Kidney (tissue), 14 donors: ENCODE results near the gene ZNHIT2. TPM values are rescaled to one million over a fixed set of nuclear protein-coding genes. Genes with fewer than 3 reads are reported as not detected.

Experiments used
- DNase-seq, 5 donors: peaks; one replicate each; pipeline ENCODE4 v3.0.0-alpha.2; 2013 to 2020
- FAIRE-seq: peaks from 2 replicates; lab custom pipeline; 2012; peaks lifted over from hg19 to GRCh38; lab: Jason Lieb, UNC
- H3K27ac ChIP-seq, 2 donors: one replicate each; pipeline ENCODE4 v1.7.0; 2013; ENCODE audit warnings: low read depth in 2 of 2, low read length in 2 of 2, inconsistent platforms in 1 of 2
- H3K27me3 ChIP-seq: one replicate; pipeline ENCODE4 v1.7.1; 2013; ENCODE audit warnings: low read length, inconsistent platforms; ENCODE audit not compliant: control insufficient read depth, insufficient read depth
- H3K36me3 ChIP-seq, 3 donors: one replicate each; pipeline versions ENCODE4 v1.7.0 to v1.7.1; 2013; ENCODE audit warnings: low read length in 3 of 3, control low read depth in 1 of 3, inconsistent platforms in 1 of 3; ENCODE audit not compliant: insufficient read depth in 3 of 3, control insufficient read depth in 2 of 3
- H3K4me1 ChIP-seq, 3 donors: one replicate each; pipeline versions ENCODE4 v1.7.0 to v1.7.1; 2013; ENCODE audit warnings: low read length in 3 of 3, inconsistent platforms in 1 of 3, low read depth in 1 of 3; ENCODE audit not compliant: control insufficient read depth in 2 of 3, insufficient read depth in 2 of 3
- H3K4me3 ChIP-seq, 3 donors: one replicate each; pipeline versions ENCODE4 v1.7.0 to v1.8.1; 2013; ENCODE audit warnings: low read length in 3 of 3, control low read depth in 1 of 3, inconsistent platforms in 1 of 3
- H3K9ac ChIP-seq, 3 donors: one replicate each; pipeline versions ENCODE4 v1.7.0 to v1.7.1; 2013; ENCODE audit warnings: low read length in 3 of 3, control low read depth in 1 of 3, inconsistent platforms in 1 of 3
- H3K9me3 ChIP-seq, 3 donors: one replicate each; pipeline versions ENCODE4 v1.7.0 to v1.7.1; 2013; ENCODE audit warnings: low read length in 3 of 3, control low read depth in 1 of 3, inconsistent platforms in 1 of 3; ENCODE audit not compliant: control insufficient read depth in 2 of 3, insufficient read depth in 1 of 3
- intact Hi-C: fragments of 100-400 bp; cut with DNase I; formaldehyde crosslinking; loops from one replicate; pipeline ENCODE4 v1.11.1; 2022
- polyA plus RNA-seq: library from polyadenylated mRNA; stranded (reverse); fragments of 350-450 nt; fragmentation: Illumina TruSeq; extraction: RNeasy Lipid Tissue Mini Kit (QIAGEN cat#74804); gene quantifications from one replicate; pipeline ENCODE4 v1.2.3, GENCODE V29; 2014; ENCODE audit warnings: low read depth, low replicate concordance; ENCODE audit not compliant: insufficient read depth
- total RNA-seq: library from RNA; stranded (reverse); fragmentation: NEBNext Ultra II Directional; extraction: Animal tissue kit (Norgen Biotek cat#: 25700); gene quantifications from one replicate; pipeline ENCODE4 v1.2.1, GENCODE V29; 2021
- TF ChIP-seq, protein P1 (sequence below): IDR thresholded peaks from 3 replicates; pipeline ENCODE4 v1.5.1; 2012; ENCODE audit warnings: mild to moderate bottlenecking, moderate library complexity, borderline replicate concordance; ENCODE audit not compliant: insufficient read depth; ENCODE audit errors: extremely low read depth
- donor health status: control.
- donor health status: control.
- donor health status: control.
- donor health status: control.
- donor health status: control.
- donor health status: DM: yes; HTN: yes; CAD: no.
- donor health status: Normal renal cell carcinoma (clear cell type).

The ZNHIT2 gene
- total and polyA plus RNA-seq, 2 donors from 2014 or later, result 14.0 to 21.1 TPM

DNA sequence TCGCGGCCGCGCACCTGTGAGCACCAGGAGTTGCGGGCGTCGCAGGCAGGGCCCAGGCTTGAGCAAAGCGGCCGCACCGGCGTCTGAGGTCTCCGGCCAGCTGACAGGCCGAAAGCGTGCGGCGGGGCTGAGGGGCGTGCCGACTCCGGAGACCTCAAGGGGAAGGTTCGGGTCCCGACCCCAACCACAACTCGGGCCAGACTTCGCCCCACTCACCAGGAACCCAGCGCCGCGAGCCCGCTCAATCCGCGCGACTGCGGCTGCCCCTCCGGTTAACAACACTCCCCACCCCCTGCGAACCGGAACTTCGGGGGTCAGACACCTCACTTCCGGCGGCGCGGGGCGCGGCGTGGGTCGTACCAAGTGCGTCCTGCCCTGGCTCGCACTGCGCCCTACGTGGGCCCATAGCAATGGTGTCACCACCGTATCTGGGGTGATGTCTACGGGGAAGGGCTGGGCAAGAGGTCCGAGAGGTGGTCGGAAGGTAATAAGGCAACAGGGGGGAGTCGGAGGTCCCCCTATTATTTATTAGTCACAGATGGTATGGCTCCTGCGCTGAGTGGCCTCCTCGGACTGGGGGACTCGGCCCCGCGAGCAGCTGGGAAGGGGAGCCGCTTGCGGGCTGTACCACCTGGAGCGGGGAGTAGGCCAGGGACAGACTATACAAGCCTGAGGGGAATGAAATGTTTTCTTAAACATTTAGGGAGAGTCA, 16.9 kb upstream of the ZNHIT2 start, which contains the start of gene SYVN1:
Gene SYVN1, minus strand, starts transcription at position 280 of the 712 bp plus-strand sequence. CDS start 918 bp downstream, outside the sequence.
- Histone ChIP-seq H3K27ac (peak within 1 kb of the TSS; percentile 99), H3K4me1 (peaks cover 3 to 22% (median 15%) of the 10 kb centered on the region in 3 donors), H3K9me3 (no peaks in the 10 kb centered on the region), H3K27me3 (no peaks in the 10 kb centered on the region), H3K4me3 (peak within 1 kb of the TSS; percentile 85 to 94 (median 92)), H3K36me3 (peaks cover 0 to 29% (median 14%) of the 10 kb centered on the region in 3 donors), H3K9ac (peak within 1 kb of the TSS; percentile 57 to 99 (median 86))
- TF ChIP-seq, protein P1, sequence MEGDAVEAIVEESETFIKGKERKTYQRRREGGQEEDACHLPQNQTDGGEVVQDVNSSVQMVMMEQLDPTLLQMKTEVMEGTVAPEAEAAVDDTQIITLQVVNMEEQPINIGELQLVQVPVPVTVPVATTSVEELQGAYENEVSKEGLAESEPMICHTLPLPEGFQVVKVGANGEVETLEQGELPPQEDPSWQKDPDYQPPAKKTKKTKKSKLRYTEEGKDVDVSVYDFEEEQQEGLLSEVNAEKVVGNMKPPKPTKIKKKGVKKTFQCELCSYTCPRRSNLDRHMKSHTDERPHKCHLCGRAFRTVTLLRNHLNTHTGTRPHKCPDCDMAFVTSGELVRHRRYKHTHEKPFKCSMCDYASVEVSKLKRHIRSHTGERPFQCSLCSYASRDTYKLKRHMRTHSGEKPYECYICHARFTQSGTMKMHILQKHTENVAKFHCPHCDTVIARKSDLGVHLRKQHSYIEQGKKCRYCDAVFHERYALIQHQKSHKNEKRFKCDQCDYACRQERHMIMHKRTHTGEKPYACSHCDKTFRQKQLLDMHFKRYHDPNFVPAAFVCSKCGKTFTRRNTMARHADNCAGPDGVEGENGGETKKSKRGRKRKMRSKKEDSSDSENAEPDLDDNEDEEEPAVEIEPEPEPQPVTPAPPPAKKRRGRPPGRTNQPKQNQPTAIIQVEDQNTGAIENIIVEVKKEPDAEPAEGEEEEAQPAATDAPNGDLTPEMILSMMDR, result no peak
- intact Hi-C loops, result no loop called here
- DNase-seq, result peak; percentile 90 to 97 (median 95)
- no peak for FAIRE-seq

DNA sequence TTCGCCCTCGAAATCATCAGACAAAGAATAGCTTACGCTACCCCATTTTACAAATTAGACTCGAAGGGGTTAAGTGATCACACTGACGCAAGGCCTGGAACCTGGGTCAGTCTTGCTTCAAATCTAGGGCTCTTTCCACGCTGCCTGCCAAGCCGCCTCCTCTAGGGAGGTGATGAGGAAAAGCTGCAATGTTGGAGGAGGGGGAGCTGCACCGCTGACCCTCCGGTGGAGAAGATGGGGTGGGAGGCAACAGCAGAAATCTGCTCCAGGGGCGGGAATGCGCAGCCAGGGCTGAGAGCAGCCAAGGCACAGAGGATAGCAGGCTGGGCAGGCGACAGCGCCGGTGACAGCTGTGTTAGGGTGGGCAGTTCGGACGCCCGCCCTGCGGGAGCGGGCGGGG, 16.2 kb upstream of the ZNHIT2 start:
- Histone ChIP-seq H3K27me3 (no peaks in the 10 kb centered on the region), H3K4me1 (peaks cover 3 to 22% (median 15%) of the 10 kb centered on the region in 3 donors), H3K27ac (peak overlapping the region; percentile 99), H3K36me3 (peaks cover 4 to 35% (median 17%) of the 10 kb centered on the region in 3 donors), H3K9me3 (no peaks in the 10 kb centered on the region), H3K9ac (peak overlapping the region; percentile 57 to 99 (median 86)), H3K4me3 (peak overlapping the region; percentile 85 to 94 (median 92))
- FAIRE-seq (no peak), DNase-seq (peak in 4 of 5 donors; percentile 11 to 81 (median 31))
- TF ChIP-seq, protein P1, result no peak
- intact Hi-C loops, result no loop called here

DNA sequence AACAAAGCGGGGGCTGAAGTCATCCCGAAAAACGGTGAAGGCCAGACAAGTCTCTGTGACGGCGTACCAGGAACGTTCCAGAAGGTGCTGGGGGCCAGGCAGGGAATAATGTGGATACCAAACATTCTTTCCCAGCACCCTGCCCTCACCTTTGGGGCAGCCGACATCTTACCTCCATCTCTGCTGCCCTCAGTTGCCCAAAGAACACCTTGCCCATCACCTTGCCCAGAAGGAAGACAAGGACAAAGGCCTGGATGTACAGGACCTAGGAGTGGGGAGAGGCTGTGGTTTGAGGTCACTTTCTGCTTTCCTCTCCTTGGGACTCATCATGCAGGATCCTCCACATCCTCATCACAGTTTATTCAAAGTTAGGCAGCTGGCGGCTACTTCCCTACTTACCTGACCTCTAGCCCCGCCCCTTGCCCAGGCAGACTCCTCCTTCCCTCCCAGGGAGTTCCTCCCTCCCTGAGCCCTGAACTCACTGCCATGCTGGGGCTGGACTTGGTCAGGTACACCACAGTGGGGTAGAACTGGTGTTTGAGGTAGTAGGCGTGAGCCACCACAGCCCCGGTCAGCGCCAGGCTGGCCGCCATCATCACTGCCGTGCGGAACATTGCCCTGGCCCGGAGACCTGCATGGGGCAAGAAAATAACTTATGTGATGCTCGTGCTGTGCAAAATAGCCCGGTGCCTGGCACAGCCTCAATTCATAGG, 15.6 kb upstream of the ZNHIT2 start:
- TF ChIP-seq, protein P1, result no peak
- peaks cover 3 to 22% (median 15%) of the 10 kb centered on the region in 3 donors for H3K4me1 ChIP-seq
- intact Hi-C loops, result no loop called here
- peak overlapping the region in 1 of 3 donors; percentile 99 for H3K9ac ChIP-seq
- FAIRE-seq (no peak), DNase-seq (peak; percentile 31 to 90 (median 59))
- no peaks in the 10 kb centered on the region for H3K27me3 ChIP-seq
- H3K4me3 ChIP-seq, result peak overlapping the region; percentile 85 to 94 (median 92)
- H3K9me3 ChIP-seq, result no peaks in the 10 kb centered on the region
- peaks cover 5 to 41% (median 18%) of the 10 kb centered on the region in 3 donors for H3K36me3 ChIP-seq
- H3K27ac ChIP-seq, result peak overlapping the region in 1 of 2 donors; percentile 99
